Stomach (tissue), 9 donors: ENCODE measurements around the gene TRIM66. TPM values are rescaled to one million over a fixed set of nuclear protein-coding genes. Genes with fewer than 3 reads are reported as not detected.

Experiments
- DNase-seq, 2 donors: peaks; one replicate each; pipeline versions ENCODE4 v3.0.0 to v3.0.0-alpha.2; 2013 to 2019
- H3K27ac ChIP-seq, 5 donors: fragments of 200-600 bp in 4 of 5; sonication (generic) in 4 of 5; one replicate each; pipeline ENCODE4 v1.5.1; 2013 to 2019; ENCODE audit warnings: mild to moderate bottlenecking in 1 of 5, moderate library complexity in 1 of 5
- H3K27me3 ChIP-seq, 3 donors: fragments of 200-600 bp; sonication (generic); one replicate each; pipeline ENCODE4 v1.5.1; 2017 to 2019; ENCODE audit warnings: mixed run types in 1 of 3
- H3K36me3 ChIP-seq, 4 donors: fragments of 200-600 bp; sonication (generic); 1 replicate in 3 of 4; 2 replicates in 1 of 4; pipeline ENCODE4 v1.5.1; 2016 to 2019
- H3K4me1 ChIP-seq, 4 donors: fragments of 200-600 bp; sonication (generic); one replicate each; pipeline ENCODE4 v1.5.1; 2016 to 2019
- H3K4me3 ChIP-seq, 4 donors: fragments of 200-600 bp; sonication (generic) in 3 of 4; one replicate each; pipeline ENCODE4 v1.5.1; 2016 to 2019; ENCODE audit warnings: mild to moderate bottlenecking in 1 of 4
- H3K9me3 ChIP-seq, 4 donors: fragments of 200-600 bp; sonication (generic); one replicate each; pipeline ENCODE4 v1.5.1; 2016 to 2019
- CTCF ChIP-seq, 7 experiments: fragments of 450-650 bp in 4 of 7; fragments of 200-600 bp in 3 of 7; sonication (generic) in 3 of 7; IDR thresholded peaks; one replicate each; pipeline ENCODE4 v1.5.1; 2016 to 2019; ENCODE audit warnings: antibody characterized with exemption in 7 of 7, control low read depth in 2 of 7, mild to moderate bottlenecking in 1 of 7
- EP300 ChIP-seq: sonication (generic); formaldehyde crosslinking; IDR thresholded peaks from one replicate; pipeline ENCODE4 v1.6.1; 2017; ENCODE audit warnings: antibody characterized with exemption
- POLR2A ChIP-seq, 4 donors: fragments of 450-650 bp; IDR thresholded peaks; one replicate each; pipeline ENCODE4 v1.6.1; 2016; ENCODE audit warnings: antibody characterized with exemption in 4 of 4, control low read depth in 2 of 4, mild to moderate bottlenecking in 1 of 4, moderate library complexity in 1 of 4
- POLR2AphosphoS5 ChIP-seq, 3 donors: sonication (generic); formaldehyde crosslinking; IDR thresholded peaks; one replicate each; pipeline ENCODE4 v1.6.1; 2016; ENCODE audit warnings: antibody characterized with exemption in 3 of 3
- WGBS, 5 donors: extraction: QIAGEN DNeasy Blood & Tissue Kit in 3 of 5; methylation state at CpG; one replicate each; pipeline versions ENCODE4 v1.1.5 to v1.1.7; 2013 to 2018; 5-methylcytosine and 5-hydroxymethylcytosine counted together
- intact Hi-C: fragments of 100-400 bp; cut with DNase I; formaldehyde crosslinking; loops from one replicate; pipeline ENCODE4 v1.15.1; 2023; ENCODE audit warnings: low total_unique reads
- polyA plus RNA-seq, 3 donors: library from polyadenylated mRNA; stranded (reverse); fragments of 200-250 nt; gene quantifications; one replicate each; pipeline ENCODE4 v1.2.3, GENCODE V29; 2013
- total RNA-seq, 5 donors: library from RNA; depleted of rRNA; stranded (reverse); fragments of >200 nt; gene quantifications; one replicate each; pipeline versions ENCODE4 v1.1.0 to v1.2.3, GENCODE V29; 2014 to 2016
- donor health status: healthy with polysubstance abuse.
- donor health status: Bipolar disorder and iron deficiency.
- donor health status: healthy.

TRIM66 gene
- total and polyA plus RNA-seq, 8 donors = 0.76 to 8.7 (median 3.4) TPM

DNA sequence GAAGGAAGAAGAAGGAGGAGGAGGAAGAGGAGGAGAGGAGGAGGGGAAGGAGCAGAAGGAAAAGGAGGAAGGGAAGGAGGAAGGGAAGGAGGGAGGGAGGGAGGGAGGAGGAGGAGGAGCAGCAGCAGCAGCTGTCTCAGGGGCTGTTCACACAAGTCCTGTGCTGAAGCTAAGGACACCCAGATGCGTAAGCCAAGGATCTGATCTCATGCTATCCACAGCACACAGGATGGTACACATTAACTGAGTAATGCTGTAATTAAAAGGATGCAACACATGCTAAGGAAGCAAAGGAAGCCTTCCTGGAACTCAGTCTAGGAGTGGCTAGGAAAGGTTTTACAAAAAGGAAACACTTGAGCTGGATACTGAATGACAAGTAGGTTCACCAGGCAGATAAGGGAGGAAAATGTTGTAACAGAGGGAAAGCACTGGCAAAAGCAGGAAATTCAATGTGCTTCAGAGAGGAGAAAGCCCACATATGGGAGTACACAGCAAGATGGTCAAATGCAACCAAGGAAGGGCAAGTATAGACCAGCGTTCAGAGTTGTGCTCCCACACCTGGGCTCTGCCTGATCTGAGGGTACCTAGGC, 32.0 kb downstream of the TRIM66 start:
- Histone ChIP-seq H3K27me3 (no peaks in the 10 kb centered on the region), H3K9me3 (no peaks in the 10 kb centered on the region), H3K27ac (no peak overlapping the region), H3K36me3 (peaks cover 8 to 71% (median 53%) of the 10 kb centered on the region in 4 donors), H3K4me1 (no peaks in the 10 kb centered on the region), H3K4me3 (no peak overlapping the region)
- WGBS, 5 donors = 89 to 98% (median 96%) methylated on average over 2 of the region's 2 CpGs
- no peak for TF ChIP-seq CTCF (IDR thresholded peaks at IDR 0.05)
- no peak for TF ChIP-seq POLR2AphosphoS5 (IDR thresholded peaks at IDR 0.05)
- TF ChIP-seq EP300 = no peak
- TF ChIP-seq POLR2A (IDR thresholded peaks at IDR 0.05) = no peak
- intact Hi-C loops = no loop called here
- no peak for DNase-seq

DNA sequence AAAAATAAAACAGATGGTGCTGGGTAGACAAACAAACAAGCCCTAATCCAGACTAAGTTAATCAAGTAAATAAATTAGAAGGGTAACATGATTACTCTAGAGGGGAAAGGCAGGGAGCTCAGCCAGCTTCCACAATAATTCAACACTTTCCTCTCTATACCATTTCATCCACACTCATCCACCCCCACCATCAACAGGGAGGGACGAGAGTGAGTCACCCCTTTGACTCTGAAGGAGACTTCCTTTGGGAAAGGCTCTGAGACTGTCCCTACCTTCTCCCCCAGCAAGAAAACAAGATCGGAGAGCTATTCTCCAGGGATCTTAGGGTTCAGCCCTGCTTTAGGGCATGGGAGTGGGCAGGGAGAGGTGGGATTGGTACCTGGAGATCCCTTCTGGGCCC, 33.1 kb downstream of the TRIM66 start:
- 82 to 95% (median 89%) methylated on average over 2 of the region's 2 CpGs for WGBS, 5 donors
- Histone ChIP-seq H3K27ac (no peak overlapping the region), H3K4me3 (no peak overlapping the region), H3K27me3 (no peaks in the 10 kb centered on the region), H3K4me1 (no peaks in the 10 kb centered on the region), H3K36me3 (peaks cover 8 to 82% (median 65%) of the 10 kb centered on the region in 4 donors), H3K9me3 (no peaks in the 10 kb centered on the region)
- DNase-seq = no peak
- intact Hi-C loops = no loop called here
- TF ChIP-seq EP300 = no peak
- TF ChIP-seq POLR2A (IDR thresholded peaks at IDR 0.05) = no peak
- no peak for TF ChIP-seq CTCF (IDR thresholded peaks at IDR 0.05)
- no peak for TF ChIP-seq POLR2AphosphoS5 (IDR thresholded peaks at IDR 0.05)

- no peak overlapping the region for H3K27ac ChIP-seq
- intact Hi-C loops = no loop called here
- H3K36me3 ChIP-seq = peaks cover 10 to 95% (median 84%) of the 10 kb centered on the region in 4 donors
- no peak overlapping the region for H3K4me3 ChIP-seq
- peaks cover 0 to 3% (median under 1%) of the 10 kb centered on the region in 4 donors for H3K4me1 ChIP-seq
- WGBS, 5 donors = 95 to 98% (median 96%) methylated on average over 4 of the region's 4 CpGs
- no peak for TF ChIP-seq POLR2AphosphoS5 (IDR thresholded peaks at IDR 0.05)
- no peak for TF ChIP-seq CTCF (IDR thresholded peaks at IDR 0.05)
- TF ChIP-seq POLR2A (IDR thresholded peaks at IDR 0.05) = no peak
- TF ChIP-seq EP300 = no peak
- DNase-seq = no peak
- H3K9me3 ChIP-seq = no peaks in the 10 kb centered on the region
- H3K27me3 ChIP-seq = no peaks in the 10 kb centered on the region
These were observed 35.6 kb downstream of the TRIM66 start for GRCh38 chr11:8646873-8647272.

- H3K27ac ChIP-seq = no peak overlapping the region
- WGBS, 5 donors = 45 to 64% (median 55%) methylated on average over 5 of the region's 5 CpGs
- TF ChIP-seq POLR2AphosphoS5 (IDR thresholded peaks at IDR 0.05) (no peak), POLR2A (IDR thresholded peaks at IDR 0.05) (no peak), EP300 (no peak), CTCF (IDR thresholded peaks at IDR 0.05) (no peak)
- intact Hi-C loops = no loop called here
- H3K4me3 ChIP-seq = no peak overlapping the region
- DNase-seq = peak in 1 of 2 donors; percentile 19
- H3K4me1 ChIP-seq = peaks cover 0 to 15% (median 1%) of the 10 kb centered on the region in 4 donors
- no peaks in the 10 kb centered on the region for H3K9me3 ChIP-seq
- H3K27me3 ChIP-seq = no peaks in the 10 kb centered on the region
- peaks cover 6 to 97% (median 93%) of the 10 kb centered on the region in 4 donors for H3K36me3 ChIP-seq
These were observed 40.1 kb downstream of the TRIM66 start for GRCh38 chr11:8642196-8642841.
